NT2/D1 (cell line): ENCODE measurements around the gene CLEC4F.

Experiments
- DNase-seq: peaks from one replicate; pipeline ENCODE4 v3.0.0-alpha.2; 2011; ENCODE audit warnings: low read depth, low spot score
- H3K27me3 ChIP-seq: 2 replicates; pipeline ENCODE4 v1.6.0; 2011; ENCODE audit warnings: mild to moderate bottlenecking; ENCODE audit not compliant: insufficient read length, insufficient read depth
- H3K36me3 ChIP-seq: 2 replicates; pipeline ENCODE4 v1.6.1; 2011; ENCODE audit warnings: mild to moderate bottlenecking, low read length, mixed read lengths; ENCODE audit not compliant: insufficient read depth, insufficient read length
- H3K4me1 ChIP-seq: 2 replicates; pipeline ENCODE4 v1.5.1; 2011; ENCODE audit not compliant: insufficient read depth, insufficient read length
- H3K4me3 ChIP-seq: 2 replicates; pipeline ENCODE4 v1.5.1; 2011; ENCODE audit warnings: low read depth; ENCODE audit not compliant: insufficient read length
- H3K9ac ChIP-seq: 2 replicates; pipeline ENCODE4 v1.6.0; 2011; ENCODE audit warnings: low read depth; ENCODE audit not compliant: insufficient read length
- H3K9me3 ChIP-seq: 2 replicates; pipeline ENCODE4 v1.5.1; 2011; ENCODE audit warnings: mild to moderate bottlenecking, low read length; ENCODE audit not compliant: insufficient read depth
- SUZ12 ChIP-seq: IDR thresholded peaks from 2 replicates; pipeline ENCODE4 v1.6.1; 2011; ENCODE audit not compliant: insufficient read length, insufficient read depth; ENCODE audit errors: extremely low read depth
- YY1 ChIP-seq: IDR thresholded peaks from 2 replicates; pipeline ENCODE4 v1.6.1; 2011; ENCODE audit not compliant: insufficient read length, insufficient read depth
- ZNF274 ChIP-seq: IDR thresholded peaks from 2 replicates; pipeline ENCODE4 v1.6.1; 2011; ENCODE audit warnings: mild to moderate bottlenecking, low read depth, low read length

CLEC4F gene

DNA sequence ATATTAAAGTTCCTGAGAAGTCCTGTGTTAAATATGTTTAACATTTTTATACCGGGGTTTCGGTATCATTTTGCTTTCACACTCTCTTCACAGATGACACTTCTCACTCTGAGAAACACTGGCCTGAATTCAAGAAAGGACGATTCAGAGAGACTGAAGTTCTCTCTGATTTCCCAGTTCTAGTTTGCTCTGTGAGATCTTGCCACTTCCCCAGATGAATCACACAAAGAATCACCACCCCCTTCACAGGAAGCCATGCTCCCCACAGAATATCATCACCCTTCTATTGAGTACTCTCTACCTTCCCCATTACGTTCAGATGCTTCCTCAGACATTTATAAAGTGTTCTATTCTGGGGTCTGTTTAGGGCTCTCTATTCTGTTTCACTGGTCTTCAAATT is 31.3 kb upstream of the CLEC4F start:
- Histone ChIP-seq H3K9ac (no peak overlapping the region), H3K27me3 (no peaks in the 10 kb centered on the region)
- no peak for DNase-seq

GRCh38 chr2:70850925-70851324 is 30.5 kb upstream of the CLEC4F start:
- Histone ChIP-seq H3K36me3 (no peaks in the 10 kb centered on the region), H3K9ac (no peak overlapping the region), H3K27me3 (no peaks in the 10 kb centered on the region), H3K4me1 (no peaks in the 10 kb centered on the region), H3K4me3 (no peak overlapping the region), H3K9me3 (no peaks in the 10 kb centered on the region)
- DNase-seq, result no peak
- no peak for TF ChIP-seq YY1
- TF ChIP-seq ZNF274, result no peak
- no peak for TF ChIP-seq SUZ12

More for the DNA sequence above, 31.3 kb upstream of the CLEC4F start:
- H3K4me3 ChIP-seq, result no peak overlapping the region
- no peaks in the 10 kb centered on the region for H3K4me1 ChIP-seq
- H3K36me3 ChIP-seq, result no peaks in the 10 kb centered on the region
- no peak for TF ChIP-seq YY1
- no peak for TF ChIP-seq SUZ12
- H3K9me3 ChIP-seq, result no peaks in the 10 kb centered on the region

- no peaks in the 10 kb centered on the region for H3K4me1 ChIP-seq
- H3K9me3 ChIP-seq, result 0 out of 2 replicates have a peak, but pooled peaks cover 5% of the 10 kb centered on the region
- no peak overlapping the region for H3K4me3 ChIP-seq
- H3K9ac ChIP-seq, result no peak overlapping the region
- no peaks in the 10 kb centered on the region for H3K36me3 ChIP-seq
- no peaks in the 10 kb centered on the region for H3K27me3 ChIP-seq
- no peak for TF ChIP-seq ZNF274
- no peak for TF ChIP-seq SUZ12
- no peak for TF ChIP-seq YY1
- peak; percentile 55 for DNase-seq
Observed at GRCh38 chr2:70842401-70842800, 22.0 kb upstream of the CLEC4F start.

GRCh38 chr2:70837980-70838925 is 17.9 kb upstream of the CLEC4F start:
- no peak overlapping the region for H3K9ac ChIP-seq
- H3K36me3 ChIP-seq, result no peaks in the 10 kb centered on the region
- no peaks in the 10 kb centered on the region for H3K4me1 ChIP-seq
- H3K27me3 ChIP-seq, result no peaks in the 10 kb centered on the region
- H3K4me3 ChIP-seq, result no peak overlapping the region
- DNase-seq, result no peak
- H3K9me3 ChIP-seq, result 0 out of 2 replicates have a peak, but pooled peaks cover 5% of the 10 kb centered on the region
- TF ChIP-seq YY1, result no peak

GRCh38 chr2:70835643-70836042 is 15.2 kb upstream of the CLEC4F start, which contains the start of gene CD207:
CD207 (minus strand) TSS chr2:70835816; CDS start chr2:70835776, 40 bp downstream.
- no peaks in the 10 kb centered on the region for H3K9me3 ChIP-seq
- H3K27me3 ChIP-seq, result no peaks in the 10 kb centered on the region
- no peak within 1 kb of the TSS for H3K4me3 ChIP-seq
- no peaks in the 10 kb centered on the region for H3K36me3 ChIP-seq
- H3K4me1 ChIP-seq, result no peaks in the 10 kb centered on the region
- TF ChIP-seq YY1 (no peak), ZNF274 (no peak), SUZ12 (no peak)
- no peak for DNase-seq
- H3K9ac ChIP-seq, result no peak within 1 kb of the TSS

- TF ChIP-seq YY1 (no peak), ZNF274 (no peak), SUZ12 (no peak)
- Histone ChIP-seq H3K27me3 (no peaks in the 10 kb centered on the region), H3K4me3 (no peak overlapping the region), H3K9ac (no peak overlapping the region), H3K36me3 (no peaks in the 10 kb centered on the region), H3K9me3 (no peaks in the 10 kb centered on the region), H3K4me1 (no peaks in the 10 kb centered on the region)
- no peak for DNase-seq
Observed at GRCh38 chr2:70834881-70835280, 14.5 kb upstream of the CLEC4F start.

DNA sequence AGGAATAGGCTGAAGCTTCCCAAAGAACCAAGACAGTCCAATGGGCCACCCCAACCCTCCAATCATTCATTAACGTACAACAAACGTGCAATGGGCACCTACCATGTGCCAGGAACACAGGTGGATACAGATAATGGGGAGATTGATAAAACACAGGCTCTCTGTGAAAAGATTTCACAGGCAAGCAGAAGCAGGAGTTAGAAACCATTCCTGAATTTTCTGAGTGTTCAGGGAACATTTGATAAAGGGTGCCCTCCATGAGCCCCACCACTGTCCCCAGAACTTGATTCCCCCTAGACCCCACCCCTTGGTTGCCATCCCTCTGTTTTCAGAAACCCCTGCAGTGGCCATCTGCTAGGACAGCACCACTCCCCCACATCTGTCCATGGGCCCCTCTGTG is 13.7 kb upstream of the CLEC4F start:
- H3K27me3 ChIP-seq, result no peaks in the 10 kb centered on the region
- no peaks in the 10 kb centered on the region for H3K9me3 ChIP-seq
- H3K36me3 ChIP-seq, result no peaks in the 10 kb centered on the region
- TF ChIP-seq SUZ12, result no peak
- TF ChIP-seq ZNF274, result no peak
- no peak for TF ChIP-seq YY1
- no peak overlapping the region for H3K9ac ChIP-seq
- no peaks in the 10 kb centered on the region for H3K4me1 ChIP-seq
- H3K4me3 ChIP-seq, result no peak overlapping the region
- no peak for DNase-seq
